Kidney epithelial cell (primary cell): ENCODE results near the gene RFTN1. TPM values are rescaled to one million over a fixed set of nuclear protein-coding genes. Genes with fewer than 3 reads are reported as not detected.

Experiments
- DNase-seq: peaks from one replicate; pipeline ENCODE4 v3.0.0-alpha.2; 2010; ENCODE audit warnings: low read depth
- H3K27me3 ChIP-seq: 2 replicates; pipeline ENCODE4 v1.6.0; 2011; ENCODE audit warnings: low read length; ENCODE audit not compliant: control insufficient read depth, insufficient read depth
- H3K36me3 ChIP-seq: 2 replicates; pipeline ENCODE4 v1.5.1; 2011; ENCODE audit warnings: low read length; ENCODE audit not compliant: control insufficient read depth, insufficient read depth
- H3K4me3 ChIP-seq: 2 replicates; pipeline ENCODE4 v1.5.1; 2011; ENCODE audit warnings: low read depth, mild to moderate bottlenecking, control low read depth, low read length
- total RNA-seq: library from RNA; depleted of rRNA; stranded (reverse); fragments of >200 nt; gene quantifications from 2 replicates; pipeline ENCODE4 v1.2.3, GENCODE V29; 2015
- TF ChIP-seq, protein P1 (sequence below): IDR thresholded peaks from 2 replicates; pipeline ENCODE4 v1.5.1; 2011; ENCODE audit warnings: mild to moderate bottlenecking, moderate library complexity, low read length, control low read depth, inconsistent platforms; ENCODE audit not compliant: insufficient read depth, poor library complexity, severe bottlenecking

RFTN1 gene
- total RNA-seq, 1 donor from 2014 or later = 50.7 TPM

DNA sequence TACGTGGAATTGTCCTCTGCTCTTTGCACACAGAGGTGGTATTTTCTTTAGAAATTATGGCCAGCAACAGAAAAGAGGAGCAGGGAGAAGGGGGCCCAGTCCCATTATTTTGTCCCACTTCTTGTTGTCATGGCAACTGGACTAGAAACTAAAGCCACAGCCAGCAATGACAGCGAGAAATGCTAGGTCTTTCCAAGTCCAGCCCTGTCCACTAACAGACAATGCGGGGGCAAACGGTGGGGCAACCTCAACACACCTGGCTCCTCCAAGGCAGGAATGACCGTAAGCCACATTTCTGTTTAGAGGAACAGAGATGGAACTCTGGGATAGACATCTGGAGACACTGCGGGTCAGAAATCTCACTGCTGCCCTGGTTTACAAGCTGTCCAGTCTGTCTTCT lies 107.3 kb downstream of the RFTN1 start:
- TF ChIP-seq, protein P1, sequence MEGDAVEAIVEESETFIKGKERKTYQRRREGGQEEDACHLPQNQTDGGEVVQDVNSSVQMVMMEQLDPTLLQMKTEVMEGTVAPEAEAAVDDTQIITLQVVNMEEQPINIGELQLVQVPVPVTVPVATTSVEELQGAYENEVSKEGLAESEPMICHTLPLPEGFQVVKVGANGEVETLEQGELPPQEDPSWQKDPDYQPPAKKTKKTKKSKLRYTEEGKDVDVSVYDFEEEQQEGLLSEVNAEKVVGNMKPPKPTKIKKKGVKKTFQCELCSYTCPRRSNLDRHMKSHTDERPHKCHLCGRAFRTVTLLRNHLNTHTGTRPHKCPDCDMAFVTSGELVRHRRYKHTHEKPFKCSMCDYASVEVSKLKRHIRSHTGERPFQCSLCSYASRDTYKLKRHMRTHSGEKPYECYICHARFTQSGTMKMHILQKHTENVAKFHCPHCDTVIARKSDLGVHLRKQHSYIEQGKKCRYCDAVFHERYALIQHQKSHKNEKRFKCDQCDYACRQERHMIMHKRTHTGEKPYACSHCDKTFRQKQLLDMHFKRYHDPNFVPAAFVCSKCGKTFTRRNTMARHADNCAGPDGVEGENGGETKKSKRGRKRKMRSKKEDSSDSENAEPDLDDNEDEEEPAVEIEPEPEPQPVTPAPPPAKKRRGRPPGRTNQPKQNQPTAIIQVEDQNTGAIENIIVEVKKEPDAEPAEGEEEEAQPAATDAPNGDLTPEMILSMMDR = no peak
- Histone ChIP-seq H3K27me3 (no peaks in the 10 kb centered on the region), H3K4me3 (no peak overlapping the region), H3K36me3 (no peaks in the 10 kb centered on the region)
- DNase-seq = no peak

DNA sequence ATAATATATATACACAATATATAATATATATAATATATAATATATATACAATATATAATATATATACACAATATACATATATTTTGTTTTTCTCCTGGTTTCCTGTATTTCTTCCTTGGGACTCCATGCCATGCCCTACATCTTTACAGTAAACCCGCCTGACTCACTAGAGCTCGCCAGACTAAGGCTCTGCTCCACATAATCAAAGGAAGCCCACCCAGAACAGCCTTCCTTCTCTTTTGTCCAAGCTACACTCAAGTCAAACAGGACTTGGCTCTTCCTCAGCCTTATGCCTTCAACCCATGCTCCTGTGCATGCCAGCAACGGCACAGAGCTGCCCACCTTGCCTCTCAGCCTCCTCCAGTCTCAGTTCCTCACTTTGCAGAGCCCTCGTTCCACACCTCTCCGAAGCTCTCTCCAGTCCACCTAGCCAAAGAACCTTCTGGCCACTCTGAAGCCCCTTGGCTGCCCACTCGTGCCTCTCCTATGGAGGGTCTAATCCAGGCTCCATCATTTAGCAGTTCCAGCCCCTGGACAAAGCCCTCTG lies 109.1 kb downstream of the RFTN1 start:
- Histone ChIP-seq H3K4me3 (no peak overlapping the region), H3K27me3 (no peaks in the 10 kb centered on the region), H3K36me3 (no peaks in the 10 kb centered on the region)
- DNase-seq = no peak
- TF ChIP-seq, protein P1 = no peak

DNA sequence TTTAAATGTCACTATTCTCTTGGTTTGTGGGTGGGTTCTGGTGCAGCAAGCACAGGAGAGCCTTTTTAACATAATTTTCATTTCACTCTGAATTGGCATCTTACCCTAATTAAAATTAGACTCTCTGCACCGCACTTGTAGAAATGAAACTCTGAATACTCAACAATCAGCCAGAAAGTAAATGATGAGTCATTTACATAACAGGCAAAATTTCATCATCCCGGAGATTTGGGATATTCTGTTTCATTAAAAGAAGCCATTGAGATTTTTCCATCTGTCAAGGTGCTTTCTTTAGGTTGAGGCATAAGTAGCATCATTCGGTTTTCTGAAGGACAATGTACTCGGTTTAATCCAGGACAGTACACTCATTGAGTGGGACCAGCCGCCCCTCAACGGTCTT lies 111.0 kb downstream of the RFTN1 start:
- Histone ChIP-seq H3K36me3 (no peaks in the 10 kb centered on the region), H3K4me3 (no peak overlapping the region), H3K27me3 (no peaks in the 10 kb centered on the region)
- TF ChIP-seq, protein P1 = no peak
- DNase-seq = no peak

DNA sequence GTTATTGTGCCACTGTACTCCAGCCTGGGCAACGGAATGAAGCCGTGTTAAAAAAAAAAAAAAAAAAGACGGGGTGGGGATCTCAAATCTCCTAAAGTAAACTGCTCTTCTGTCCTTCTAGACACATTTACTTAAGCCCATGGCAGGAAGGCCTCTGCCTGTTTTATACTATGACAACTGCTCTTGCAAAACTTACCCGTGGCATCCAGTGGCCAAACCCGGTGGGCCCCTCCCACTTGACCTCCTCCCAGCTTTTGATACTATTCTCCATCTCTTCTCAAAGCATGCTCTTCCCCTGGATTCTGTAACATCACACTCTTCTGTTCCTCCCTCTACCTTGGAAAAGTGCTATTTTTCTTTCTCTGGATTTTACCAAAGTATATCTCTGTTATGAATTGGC lies 112.2 kb downstream of the RFTN1 start:
- no peak overlapping the region for H3K4me3 ChIP-seq
- TF ChIP-seq, protein P1 = no peak

DNA sequence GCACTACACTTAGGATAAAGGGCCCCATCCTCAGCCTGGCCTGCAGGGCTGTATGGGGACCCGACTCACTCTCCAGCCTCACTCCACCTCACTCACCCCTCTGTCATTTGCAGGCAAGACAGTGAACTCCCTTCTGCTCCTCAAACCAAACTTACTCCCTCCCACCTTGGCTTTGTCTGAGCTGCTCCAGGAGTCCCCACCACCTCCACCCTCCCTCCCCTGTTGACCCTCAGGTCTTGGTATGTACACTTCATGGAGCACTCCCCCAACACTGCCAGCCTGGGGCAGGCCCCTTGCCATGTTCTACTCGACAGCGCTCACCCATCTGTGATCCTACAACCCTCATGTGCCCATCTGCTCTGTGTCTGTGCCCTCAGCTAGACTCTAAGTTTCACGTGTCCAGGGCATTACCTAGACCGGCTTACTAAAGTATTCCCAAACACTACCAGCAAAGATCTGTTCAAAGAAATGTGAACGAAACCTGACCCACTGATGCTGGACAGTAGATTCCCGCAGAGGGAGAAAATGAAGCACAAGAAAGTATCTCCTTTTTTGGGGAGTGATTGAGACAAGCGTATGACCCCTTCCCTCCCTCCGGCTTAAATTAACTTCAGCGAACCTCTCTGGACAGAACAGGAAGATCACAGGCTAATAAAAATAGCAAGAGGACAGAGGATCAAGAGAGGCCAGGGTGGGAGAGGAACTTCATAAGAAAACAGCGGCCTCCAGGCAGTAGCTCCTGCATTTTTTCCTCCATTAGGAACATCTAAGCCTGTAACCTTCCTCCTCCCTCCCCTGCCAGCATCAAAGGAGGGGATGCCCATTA lies 113.2 kb downstream of the RFTN1 start:
- Histone ChIP-seq H3K27me3 (no peaks in the 10 kb centered on the region), H3K36me3 (no peaks in the 10 kb centered on the region), H3K4me3 (no peak overlapping the region)
- DNase-seq = no peak
- TF ChIP-seq, protein P1 = no peak

More for the DNA sequence above, 112.2 kb downstream of the RFTN1 start:
- DNase-seq = no peak
- Histone ChIP-seq H3K36me3 (no peaks in the 10 kb centered on the region), H3K27me3 (no peaks in the 10 kb centered on the region)
